ENCODE results near the gene ATRIP. TPM values are rescaled to one million over a fixed set of nuclear protein-coding genes. Genes with fewer than 3 reads are reported as not detected.

Gene ATRIP
- total RNA-seq, 2 donors from 2014 or later = 7.7 to 16.5 TPM

DNA sequence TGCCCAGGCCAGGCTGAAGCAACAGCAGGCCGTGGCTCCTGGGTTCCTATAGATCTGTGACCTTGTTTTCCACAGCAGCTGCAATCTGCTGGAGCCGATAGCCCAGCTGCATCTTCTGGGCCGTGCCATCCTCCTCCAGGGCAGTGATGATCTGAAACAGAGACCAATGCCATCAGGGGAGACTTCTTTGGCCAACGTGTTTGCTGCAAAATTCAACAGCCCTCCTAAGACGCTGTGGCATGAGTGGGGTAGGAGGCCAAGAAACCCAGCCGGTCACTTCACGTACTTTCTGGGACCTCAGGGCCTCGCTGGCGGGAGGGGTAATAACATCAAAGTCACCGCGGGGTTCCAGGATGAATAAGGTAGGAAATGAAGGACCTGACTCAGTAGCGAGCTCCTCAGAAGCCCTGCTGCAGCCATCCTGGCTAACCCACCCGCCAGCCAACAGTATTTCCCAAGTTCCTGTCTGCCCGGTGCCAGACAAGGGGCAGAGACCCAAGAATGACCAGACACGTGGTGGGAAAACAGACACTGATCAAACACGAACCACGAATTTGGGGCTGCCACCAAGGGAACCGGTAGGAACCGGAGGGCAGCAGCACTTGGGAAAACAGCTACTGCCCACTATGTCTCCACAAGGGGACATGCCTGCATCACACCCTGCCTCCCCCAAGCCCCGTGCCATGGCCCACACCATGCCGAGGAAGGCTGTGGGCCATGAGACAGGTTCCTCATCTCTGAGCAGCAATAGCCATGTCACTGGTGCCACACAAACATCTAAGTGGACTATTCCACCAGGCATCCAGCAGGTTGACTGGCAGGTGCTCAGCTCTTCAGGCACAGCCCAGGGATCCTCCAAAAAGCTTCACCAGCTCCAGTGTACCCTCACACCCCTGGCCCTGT lies 41.8 kb upstream of the ATRIP start:
- peaks cover 14 to 25% of the 10 kb centered on the region in 2 donors for H3K36me3 ChIP-seq

GRCh38 chr3:48405343-48405881 lies 41.1 kb upstream of the ATRIP start:
- no peaks in the 10 kb centered on the region for H3K9me3 ChIP-seq
- H3K4me3 ChIP-seq = no peak overlapping the region
- no peaks in the 10 kb centered on the region for H3K27me3 ChIP-seq (replicated peaks; ENCODE audit: insufficient read depth)
- no peaks in the 10 kb centered on the region for H3K4me1 ChIP-seq (replicated peaks)
- H3K27ac ChIP-seq = no peak overlapping the region
- peak; percentile 3 for DNase-seq (ENCODE audit: low spot score)
- peaks cover 21 to 26% of the 10 kb centered on the region in 2 donors for H3K36me3 ChIP-seq
- intact Hi-C loops (cut with DNase I) = no loop called here
- no peak for TF ChIP-seq POLR2A (IDR thresholded peaks at IDR 0.05)
- no peak for TF ChIP-seq CTCF (IDR thresholded peaks at IDR 0.05)
- TF ChIP-seq POLR2AphosphoS5 (IDR thresholded peaks at IDR 0.05) = no peak
- WGBS = 71% methylated on average over 13 of the region's 13 CpGs

More for the DNA sequence above, 41.8 kb upstream of the ATRIP start:
- Histone ChIP-seq H3K4me3 (no peak overlapping the region), H3K9me3 (no peaks in the 10 kb centered on the region), H3K27me3 (replicated peaks; ENCODE audit: insufficient read depth) (no peaks in the 10 kb centered on the region), H3K27ac (no peak overlapping the region), H3K4me1 (replicated peaks) (no peaks in the 10 kb centered on the region)
- TF ChIP-seq POLR2A (IDR thresholded peaks at IDR 0.05) = no peak
- TF ChIP-seq POLR2AphosphoS5 (IDR thresholded peaks at IDR 0.05) = no peak
- TF ChIP-seq CTCF (IDR thresholded peaks at IDR 0.05) = no peak
- 73% methylated on average over 21 of the region's 21 CpGs for WGBS
- intact Hi-C loops (cut with DNase I) = loop anchor here (5.0 kb wide), 1 partner anchor 153 kb away; the partner anchor contains the start of gene PFKFB4
- DNase-seq (ENCODE audit: low spot score) = peak; percentile 3

DNA sequence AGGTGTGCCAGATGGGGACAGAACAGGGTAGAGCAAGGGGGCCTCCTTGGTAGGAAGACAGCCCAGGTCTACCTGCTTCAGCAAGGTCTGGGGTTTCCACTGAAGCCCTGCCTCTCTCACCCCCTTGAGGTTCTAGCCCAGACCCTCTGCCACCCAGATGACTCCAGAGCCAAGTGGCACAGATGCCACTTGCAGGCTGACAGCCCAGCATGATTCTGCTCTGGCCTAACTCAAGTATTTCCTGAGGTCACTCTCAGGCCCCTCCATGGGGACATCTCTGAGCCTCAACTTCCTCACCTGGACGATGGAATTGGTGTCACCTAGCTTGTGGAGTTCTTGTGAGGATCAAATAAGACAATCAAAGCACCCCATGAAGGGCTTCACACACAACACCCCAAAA lies 40.6 kb upstream of the ATRIP start:
- intact Hi-C loops (cut with DNase I) = no loop called here
- DNase-seq (ENCODE audit: low spot score) = no peak
- Histone ChIP-seq H3K27ac (no peak overlapping the region), H3K4me1 (replicated peaks) (no peaks in the 10 kb centered on the region), H3K4me3 (no peak overlapping the region), H3K36me3 (peaks cover 26% of the 10 kb centered on the region in 2 donors), H3K9me3 (no peaks in the 10 kb centered on the region), H3K27me3 (replicated peaks; ENCODE audit: insufficient read depth) (no peaks in the 10 kb centered on the region)
- WGBS = 80% methylated on average over 1 of the region's 1 CpG
- TF ChIP-seq CTCF (IDR thresholded peaks at IDR 0.05) = no peak
- TF ChIP-seq POLR2A (IDR thresholded peaks at IDR 0.05) = no peak
- no peak for TF ChIP-seq POLR2AphosphoS5 (IDR thresholded peaks at IDR 0.05)

DNA sequence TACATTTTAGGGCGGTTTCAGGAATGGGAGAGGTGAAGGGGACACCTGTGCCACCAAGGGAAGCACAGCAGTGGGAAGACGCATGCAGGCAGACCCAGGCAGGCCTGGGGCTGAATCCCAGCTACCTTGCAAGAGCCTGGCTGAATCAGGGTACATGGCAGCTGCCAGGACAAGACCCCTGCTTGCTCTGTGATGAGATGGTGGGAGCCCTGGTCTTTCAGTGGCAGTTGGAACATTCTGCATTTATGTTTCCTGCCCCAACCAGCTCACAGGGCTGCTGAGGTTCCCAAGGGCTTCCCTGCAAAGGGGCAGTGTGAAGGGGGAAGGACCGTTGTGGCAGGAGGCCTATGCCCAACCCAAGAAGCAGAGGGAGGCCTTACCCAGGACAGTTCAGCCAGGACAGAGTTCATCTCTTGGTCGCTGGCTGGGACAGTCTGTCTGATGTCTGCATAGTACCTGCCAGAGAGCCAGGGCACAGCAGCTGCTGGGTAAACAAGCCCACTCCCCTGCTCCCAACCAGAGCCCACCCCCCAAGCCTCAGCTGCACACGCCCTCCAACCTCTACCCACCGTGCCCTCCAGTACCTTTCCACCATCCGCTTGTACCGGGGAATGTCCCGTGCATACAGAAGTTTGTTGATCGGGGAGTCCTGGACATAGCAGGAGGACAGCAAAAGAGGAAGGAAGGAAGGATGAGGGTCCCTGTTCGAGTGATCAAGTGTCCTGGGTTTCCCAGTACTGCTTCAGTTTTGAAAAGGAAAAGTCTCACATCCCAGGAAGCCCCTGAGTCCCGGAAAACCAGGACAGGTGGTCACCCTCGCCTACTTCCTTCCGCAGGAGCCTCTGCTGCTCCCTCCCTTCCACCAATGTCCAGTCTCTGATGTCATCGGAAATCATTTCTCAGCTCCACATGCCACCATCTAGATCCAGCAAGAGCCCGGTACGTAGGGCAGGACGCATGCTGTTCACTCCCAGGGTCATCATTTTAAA lies 39.8 kb upstream of the ATRIP start:
- TF ChIP-seq CTCF (IDR thresholded peaks at IDR 0.05) = no peak
- no peak for TF ChIP-seq POLR2A (IDR thresholded peaks at IDR 0.05)
- TF ChIP-seq POLR2AphosphoS5 (IDR thresholded peaks at IDR 0.05) = no peak
- Histone ChIP-seq H3K27me3 (replicated peaks; ENCODE audit: insufficient read depth) (no peaks in the 10 kb centered on the region), H3K4me3 (no peak overlapping the region), H3K4me1 (replicated peaks) (no peaks in the 10 kb centered on the region), H3K27ac (no peak overlapping the region), H3K9me3 (no peaks in the 10 kb centered on the region), H3K36me3 (peaks cover 26 to 33% of the 10 kb centered on the region in 2 donors)
- 85% methylated on average over 18 of the region's 18 CpGs for WGBS
- intact Hi-C loops (cut with DNase I) = no loop called here
- peak; percentile 3 for DNase-seq (ENCODE audit: low spot score)

All from prostate gland (tissue), 2 donors.